GDM1 (cell line): ENCODE results near the gene PATJ.
"Not testable (repeated sequence)": the region's sequence is repeated elsewhere in the genome, so short reads cannot be mapped to it uniquely, and the experiment has no call there.

Source experiments
- DNase-seq: peaks from one replicate; lab custom pipeline; 2025; lab: John Stamatoyannopoulos, UW

The PATJ gene

GRCh38 chr1:62210960-62211359, 468.7 kb downstream of the PATJ start:
- DNase-seq = no peak

GRCh38 chr1:62212411-62212810, 470.1 kb downstream of the PATJ start:
- DNase-seq = no peak

DNA sequence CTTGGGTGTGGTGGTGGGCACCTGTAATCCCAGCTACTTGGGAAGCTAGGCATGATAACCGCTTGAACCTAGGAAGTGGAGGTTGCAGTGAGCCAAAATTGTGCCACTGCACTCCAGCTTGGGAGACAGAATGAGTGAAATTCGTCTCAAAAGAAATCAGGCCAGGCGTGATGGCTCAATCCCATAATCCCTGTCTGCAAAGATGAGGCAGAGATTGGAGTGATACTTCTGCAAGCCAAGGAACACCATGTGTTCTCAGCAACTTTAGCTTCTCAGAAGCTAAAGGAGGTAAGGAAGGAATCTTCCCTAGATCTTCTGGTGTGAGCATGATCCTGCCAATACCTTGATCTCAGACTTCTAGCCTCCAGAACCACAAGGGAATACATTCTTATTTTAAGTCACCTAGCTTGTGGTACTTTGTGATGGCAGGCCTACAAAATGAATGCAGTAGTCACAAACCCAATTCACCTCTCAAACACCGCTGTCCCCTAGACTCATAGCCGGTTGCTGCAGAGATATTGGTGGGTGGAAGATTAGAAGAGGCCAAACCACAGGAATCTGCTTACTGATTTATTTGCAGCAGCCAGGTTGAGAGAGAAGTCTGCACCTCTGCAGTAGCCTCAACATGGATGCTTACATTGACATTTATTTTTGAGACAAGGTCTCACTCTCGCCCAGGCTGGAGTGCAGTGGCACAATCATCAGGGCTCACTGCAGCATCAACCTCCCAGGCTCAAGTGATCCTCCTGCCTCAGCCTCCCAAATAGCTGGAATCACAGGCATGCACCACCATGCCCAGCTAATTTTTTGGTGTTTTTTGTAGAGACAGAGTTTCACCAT, 471.0 kb downstream of the PATJ start:
- DNase-seq = no peak

GRCh38 chr1:62218604-62219003, 476.3 kb downstream of the PATJ start:
- no peak for DNase-seq

GRCh38 chr1:62220456-62220855, 478.2 kb downstream of the PATJ start:
- DNase-seq = not testable (repeated sequence)

DNA sequence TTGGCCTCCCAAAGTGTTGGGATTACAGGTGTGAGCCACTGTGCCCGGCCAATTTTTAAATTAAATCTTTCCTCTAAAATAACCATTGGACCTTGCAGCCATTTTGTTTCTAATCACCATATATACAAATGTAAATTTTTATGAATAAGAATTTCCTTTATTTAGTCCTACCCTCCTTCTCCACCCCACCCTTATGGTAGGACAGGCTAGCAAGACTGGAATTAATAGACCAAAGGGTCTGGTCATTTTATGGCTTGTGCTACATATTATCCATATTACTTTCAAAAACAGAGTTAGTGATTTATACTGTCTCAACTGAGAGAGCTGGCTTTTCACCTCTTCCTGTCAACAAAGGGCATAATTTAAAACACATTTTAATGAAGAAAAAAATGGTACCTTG, 478.9 kb downstream of the PATJ start:
- no peak for DNase-seq

- no peak for DNase-seq
Measured at GRCh38 chr1:62222321-62222720, 480.0 kb downstream of the PATJ start.

- no peak for DNase-seq
Measured at GRCh38 chr1:62224182-62224581, 481.9 kb downstream of the PATJ start.

DNA sequence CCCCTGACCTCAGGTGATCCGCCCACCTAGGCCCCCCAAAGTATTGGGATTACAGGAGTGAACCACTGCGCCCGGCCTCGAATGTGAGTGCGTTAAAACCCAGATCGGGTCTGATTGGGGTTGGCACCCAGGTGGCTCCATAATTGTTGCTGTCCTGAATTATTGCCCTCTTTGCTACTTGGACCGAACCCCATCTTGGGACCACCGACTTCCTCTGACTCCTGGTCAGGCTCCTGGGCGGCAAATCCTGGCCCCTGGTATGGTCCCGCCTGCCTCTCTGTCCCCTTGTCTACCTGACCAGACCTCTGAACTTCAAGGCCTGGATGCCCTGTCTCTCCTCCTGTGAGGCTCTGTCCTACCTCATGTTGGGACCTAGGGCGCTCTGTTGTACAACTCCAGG, 485.2 kb downstream of the PATJ start:
- DNase-seq = no peak
